CD4-positive, alpha-beta T cell (primary cell): ENCODE data around the gene POLA2. TPM values are rescaled to one million over a fixed set of nuclear protein-coding genes. Genes with fewer than 3 reads are reported as not detected.
"Not testable (repeated sequence)": the region's sequence is repeated elsewhere in the genome, so short reads cannot be mapped to it uniquely, and the experiment has no call there.

ENCODE experiments used
- ATAC-seq: fragments of 200-7000 bp; cut with Tn5 transposase; one replicate; pipeline ENCODE4 v1.10.0; 2022; ENCODE audit warnings: mild to moderate bottlenecking; ENCODE audit not compliant: poor library complexity
- CTCF ChIA-PET: fragments of 350-600 bp; sonication (Branson Sonifier 250); formaldehyde crosslinking; loops from one replicate; lab custom pipeline; 2021; ENCODE audit warnings: antibody characterized with exemption, inconsistent platforms; lab: Charles Lee
- POLR2A ChIA-PET: fragments of 350-600 bp; sonication (Branson Sonifier 250); formaldehyde crosslinking; loops from one replicate; lab custom pipeline; 2021; ENCODE audit warnings: antibody characterized with exemption, inconsistent platforms; lab: Charles Lee
- DNase-seq, 14 experiments: peaks; one replicate each; pipeline ENCODE4 v3.0.0-alpha.2; 2013 to 2020; ENCODE audit warnings: mixed read lengths in 2 of 14
- H3K27ac ChIP-seq, 2 donors: one replicate each; pipeline versions ENCODE4 v1.5.1 to v1.7.0; 2013; ENCODE audit warnings: low read length in 2 of 2, low read depth in 1 of 2, mild to moderate bottlenecking in 1 of 2
- H3K27me3 ChIP-seq, 2 experiments: 1 replicate in 1 of 2; 2 replicates in 1 of 2; pipeline versions ENCODE4 v1.6.1 to v1.7.0; 2013; ENCODE audit warnings: low read length in 2 of 2, control low read depth in 1 of 2, mild to moderate bottlenecking in 1 of 2, moderate library complexity in 1 of 2; ENCODE audit not compliant: insufficient read depth in 2 of 2, control insufficient read depth in 1 of 2
- H3K36me3 ChIP-seq: one replicate; pipeline ENCODE4 v1.6.1; 2013; ENCODE audit warnings: low read length, control low read depth; ENCODE audit not compliant: insufficient read depth
- H3K4me1 ChIP-seq: one replicate; pipeline ENCODE4 v1.6.1; 2013; ENCODE audit warnings: low read length, control low read depth; ENCODE audit not compliant: insufficient read depth
- H3K4me3 ChIP-seq: one replicate; pipeline ENCODE4 v1.5.1; 2013; ENCODE audit warnings: mild to moderate bottlenecking, low read length, moderate library complexity
- H3K9me3 ChIP-seq, 2 experiments: 1 replicate in 1 of 2; 2 replicates in 1 of 2; pipeline versions ENCODE4 v1.6.1 to v1.7.0; 2013; ENCODE audit warnings: low read length in 2 of 2, mild to moderate bottlenecking in 2 of 2, control low read depth in 1 of 2, moderate library complexity in 1 of 2; ENCODE audit not compliant: control insufficient read depth in 1 of 2, insufficient read depth in 1 of 2
- H3K27ac Mint-ChIP-seq: one replicate; pipeline ENCODE4 v1.8.0; 2020; ENCODE audit warnings: mixed read lengths
- H3K27me3 Mint-ChIP-seq: one replicate; pipeline ENCODE4 v1.8.0; 2021; ENCODE audit warnings: mixed read lengths
- H3K36me3 Mint-ChIP-seq: one replicate; pipeline ENCODE4 v1.8.0; 2021; ENCODE audit warnings: low read depth, mixed read lengths
- H3K4me1 Mint-ChIP-seq: one replicate; pipeline ENCODE4 v1.8.0; 2021; ENCODE audit warnings: low read depth, mixed read lengths
- H3K4me3 Mint-ChIP-seq: one replicate; pipeline ENCODE4 v1.8.0; 2020; ENCODE audit warnings: mild to moderate bottlenecking, mixed read lengths
- H3K9me3 Mint-ChIP-seq: one replicate; pipeline ENCODE4 v1.8.0; 2020; ENCODE audit warnings: mixed read lengths
- intact Hi-C, 2 experiments: fragments of 100-400 bp; cut with DNase I in 1 of 2; cut with micrococcal nuclease in 1 of 2; formaldehyde crosslinking; loops; one replicate each; pipeline versions ENCODE4 v1.15.1 to v1.9.0; 2023 to 2025; cut with DNase I, micrococcal nuclease
- total RNA-seq, 174 experiments: library from RNA in 2 of 174; stranded (reverse) in 2 of 174; gene quantifications; one replicate each; pipeline ENCODE4 v1.2.3 and lab custom pipeline; 2021 to 2026
- TF ChIP-seq, protein P1 (sequence below): fragments of 200-600 bp; IDR thresholded peaks from one replicate; pipeline ENCODE4 v1.8.0; 2022; ENCODE audit warnings: antibody characterized with exemption, mild to moderate bottlenecking

Gene POLA2
- total RNA-seq, 2 experiments from 2014 or later: 9.6 to 10.6 TPM

DNA sequence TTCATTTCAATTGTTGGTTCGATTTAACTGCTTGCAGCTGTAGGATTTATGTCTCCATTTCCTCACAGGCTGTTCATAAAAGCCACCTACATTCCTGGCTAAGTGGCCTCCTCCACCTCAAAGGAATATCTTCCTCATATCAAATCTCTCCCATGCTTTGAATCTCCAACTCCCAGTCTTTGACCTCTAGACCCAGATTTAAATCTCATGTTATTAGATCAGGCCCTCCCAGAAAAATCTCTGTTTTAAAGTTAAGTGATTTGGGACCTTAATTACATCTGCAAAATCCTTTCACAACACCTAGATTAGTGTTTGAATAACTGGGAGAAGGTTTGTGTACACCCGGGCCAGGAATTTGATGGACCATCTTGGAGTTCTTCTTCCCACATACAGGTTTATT, 33.9 kb upstream of the POLA2 start:
- Mint-ChIP-seq H3K4me3 (no peak overlapping the region), H3K27ac (no peak overlapping the region), H3K36me3 (no peaks in the 10 kb centered on the region), H3K9me3 (no peaks in the 10 kb centered on the region), H3K4me1 (peaks cover 12% of the 10 kb centered on the region), H3K27me3 (peaks cover 24% of the 10 kb centered on the region)
- H3K4me1 ChIP-seq: peaks cover 14% of the 10 kb centered on the region
- peaks cover 14 to 17% of the 10 kb centered on the region in 2 experiments for H3K27me3 ChIP-seq
- H3K9me3 ChIP-seq: no peaks in the 10 kb centered on the region
- H3K27ac ChIP-seq: no peak overlapping the region
- TF ChIP-seq, protein P1, sequence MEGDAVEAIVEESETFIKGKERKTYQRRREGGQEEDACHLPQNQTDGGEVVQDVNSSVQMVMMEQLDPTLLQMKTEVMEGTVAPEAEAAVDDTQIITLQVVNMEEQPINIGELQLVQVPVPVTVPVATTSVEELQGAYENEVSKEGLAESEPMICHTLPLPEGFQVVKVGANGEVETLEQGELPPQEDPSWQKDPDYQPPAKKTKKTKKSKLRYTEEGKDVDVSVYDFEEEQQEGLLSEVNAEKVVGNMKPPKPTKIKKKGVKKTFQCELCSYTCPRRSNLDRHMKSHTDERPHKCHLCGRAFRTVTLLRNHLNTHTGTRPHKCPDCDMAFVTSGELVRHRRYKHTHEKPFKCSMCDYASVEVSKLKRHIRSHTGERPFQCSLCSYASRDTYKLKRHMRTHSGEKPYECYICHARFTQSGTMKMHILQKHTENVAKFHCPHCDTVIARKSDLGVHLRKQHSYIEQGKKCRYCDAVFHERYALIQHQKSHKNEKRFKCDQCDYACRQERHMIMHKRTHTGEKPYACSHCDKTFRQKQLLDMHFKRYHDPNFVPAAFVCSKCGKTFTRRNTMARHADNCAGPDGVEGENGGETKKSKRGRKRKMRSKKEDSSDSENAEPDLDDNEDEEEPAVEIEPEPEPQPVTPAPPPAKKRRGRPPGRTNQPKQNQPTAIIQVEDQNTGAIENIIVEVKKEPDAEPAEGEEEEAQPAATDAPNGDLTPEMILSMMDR: no peak
- intact Hi-C loops: loop anchor here in 1 of 2 experiments (5.0 to 10.0 kb wide), 2 partner anchors 104 to 287 kb away; partner anchors contain the start of gene DPF2
- no peak overlapping the region for H3K4me3 ChIP-seq
- ATAC-seq (no peak), DNase-seq (no peak)
- CTCF ChIA-PET: interaction anchor here (2.7 kb wide), 1 partner anchor 88 kb away, joined by 10 read pairs; no protein-coding TSS in a partner anchor
- H3K36me3 ChIP-seq: no peaks in the 10 kb centered on the region
- POLR2A ChIA-PET: interaction anchor here (1.7 kb wide), 1 partner anchor 34 kb away, joined by 3 read pairs; the partner anchor contains the start of gene POLA2

DNA sequence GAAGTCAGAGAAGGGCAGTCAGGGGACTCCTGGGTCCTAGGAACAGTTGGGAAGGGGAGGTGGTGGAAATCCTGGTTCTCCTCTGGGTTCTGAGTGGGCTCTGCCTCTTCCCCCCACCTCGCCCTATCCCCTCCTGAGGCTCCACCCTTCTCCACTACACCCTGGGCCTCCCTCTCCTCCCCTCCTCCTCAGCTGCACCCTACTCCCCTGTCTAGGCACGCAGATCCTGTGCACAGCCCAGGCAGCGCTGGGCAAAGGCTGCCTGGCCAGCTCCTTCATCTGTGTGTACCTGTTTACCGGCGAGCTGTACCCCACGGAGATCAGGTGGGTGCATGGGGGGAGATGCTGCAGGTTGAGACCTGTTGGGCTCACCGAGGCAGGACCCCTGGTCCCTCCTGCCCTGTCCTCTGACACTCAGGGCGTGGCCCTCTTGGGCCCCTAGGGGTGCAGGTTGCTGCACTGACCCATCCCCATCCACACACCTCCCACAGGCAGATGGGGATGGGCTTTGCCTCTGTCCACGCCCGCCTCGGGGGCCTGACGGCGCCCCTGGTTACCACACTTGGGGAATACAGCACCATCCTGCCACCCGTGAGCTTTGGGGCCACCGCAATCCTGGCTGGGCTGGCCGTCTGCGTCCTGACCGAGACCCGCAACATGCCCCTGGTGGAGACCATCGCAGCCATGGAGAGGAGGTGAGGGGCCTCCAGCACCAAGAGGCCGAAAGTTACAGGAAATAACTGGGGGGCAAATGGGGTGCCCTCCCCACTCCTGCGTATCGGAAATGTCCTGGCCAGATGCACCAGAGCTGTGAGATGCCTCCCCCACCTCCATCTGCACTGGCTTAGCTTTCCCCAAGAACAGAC, 25.3 kb upstream of the POLA2 start:
- Histone ChIP-seq H3K36me3 (no peaks in the 10 kb centered on the region), H3K9me3 (peaks cover 0 to under 1% of the 10 kb centered on the region in 2 experiments), H3K4me3 (no peak overlapping the region), H3K27me3 (no peaks in the 10 kb centered on the region), H3K27ac (no peak overlapping the region), H3K4me1 (no peaks in the 10 kb centered on the region)
- TF ChIP-seq, protein P1: no peak
- ATAC-seq: no peak
- POLR2A ChIA-PET: no interaction called here
- no peaks in the 10 kb centered on the region for H3K36me3 Mint-ChIP-seq
- H3K27me3 Mint-ChIP-seq: no peaks in the 10 kb centered on the region
- CTCF ChIA-PET: no interaction called here
- no peak overlapping the region for H3K4me3 Mint-ChIP-seq
- H3K9me3 Mint-ChIP-seq: no peaks in the 10 kb centered on the region
- H3K4me1 Mint-ChIP-seq: no peaks in the 10 kb centered on the region
- H3K27ac Mint-ChIP-seq: no peak overlapping the region
- no peak for DNase-seq
- intact Hi-C loops: no loop called here

DNA sequence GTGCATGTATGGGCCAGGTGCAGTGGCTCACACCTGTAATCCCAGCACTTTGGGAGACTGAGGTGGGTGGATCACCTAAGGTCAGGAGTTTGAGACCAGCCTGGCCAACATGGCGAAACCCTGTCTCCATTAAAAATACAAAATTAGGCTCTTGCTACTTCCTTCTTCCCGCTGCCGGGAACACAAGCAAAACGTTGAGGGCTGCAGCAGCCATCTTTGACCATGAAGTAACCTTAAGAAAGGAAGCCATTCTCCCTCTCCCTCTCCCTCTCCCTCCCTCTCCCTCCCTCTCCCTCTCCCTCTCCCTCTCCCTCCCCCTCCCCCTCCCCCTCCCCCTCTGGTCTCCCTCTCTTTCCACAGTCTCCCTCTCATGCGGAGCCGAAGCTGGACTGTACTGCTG, 23.5 kb upstream of the POLA2 start:
- H3K9me3 ChIP-seq, H3K9me3 Mint-ChIP-seq, H3K4me3 ChIP-seq, H3K27me3 ChIP-seq, H3K27ac ChIP-seq, H3K4me1 ChIP-seq, H3K27ac Mint-ChIP-seq, H3K36me3 ChIP-seq, H3K27me3 Mint-ChIP-seq, H3K4me1 Mint-ChIP-seq, CTCF ChIA-PET, H3K36me3 Mint-ChIP-seq, intact Hi-C loops, DNase-seq, ATAC-seq, H3K4me3 Mint-ChIP-seq, POLR2A ChIA-PET: not testable (repeated sequence)
